T-helper 1 cell (primary cell): ENCODE data around the gene AP1G1.
"Not testable (repeated sequence)": the region's sequence is repeated elsewhere in the genome, so short reads cannot be mapped to it uniquely, and the experiment has no call there.

Experiments used
- DNase-seq, 5 donors: peaks; one replicate each; pipeline ENCODE4 v3.0.0-alpha.2; 2012 to 2020

Gene AP1G1

GRCh38 chr16:71698491-71698890, 110.1 kb downstream of the AP1G1 start:
- no peak for DNase-seq

- DNase-seq = no peak
Measured at GRCh38 chr16:71693164-71693563, 115.5 kb downstream of the AP1G1 start.

GRCh38 chr16:71689901-71690300, 118.7 kb downstream of the AP1G1 start:
- no peak for DNase-seq

- no peak for DNase-seq
Measured at GRCh38 chr16:71687861-71688260, 120.8 kb downstream of the AP1G1 start.

GRCh38 chr16:71684280-71684679, 124.4 kb downstream of the AP1G1 start:
- not testable (repeated sequence) for DNase-seq

- no peak for DNase-seq
Measured at GRCh38 chr16:71681360-71681759, 127.3 kb downstream of the AP1G1 start.
